Activated CD8-positive, alpha-beta T cell treated with anti-CD3 and anti-CD28 coated beads for 36 hours (primary cell): Measurements from ENCODE around the gene CDRT15. TPM values are rescaled to one million over a fixed set of nuclear protein-coding genes. Genes with fewer than 3 reads are reported as not detected.
"Not testable (repeated sequence)": the region's sequence is repeated elsewhere in the genome, so short reads cannot be mapped to it uniquely, and the experiment has no call there.

Experiments used
- ATAC-seq: fragments of 200-7000 bp; cut with Tn5 transposase; one replicate; pipeline ENCODE4 v1.10.0; 2021; ENCODE audit warnings: mild to moderate bottlenecking, moderate library complexity
- CTCF ChIA-PET: fragments of 350-600 bp; sonication (Branson Sonifier 250); formaldehyde crosslinking; loops from one replicate; lab custom pipeline; 2021; ENCODE audit warnings: antibody characterized with exemption; lab: Charles Lee
- POLR2A ChIA-PET: fragments of 350-600 bp; sonication (Branson Sonifier 250); formaldehyde crosslinking; loops from one replicate; lab custom pipeline; 2021; ENCODE audit warnings: antibody characterized with exemption; lab: Charles Lee
- DNase-seq: peaks from one replicate; pipeline ENCODE4 v3.0.0-alpha.2; 2020
- H3K27ac Mint-ChIP-seq: one replicate; pipeline ENCODE4 v1.8.0; 2021; ENCODE audit warnings: mild to moderate bottlenecking, mixed read lengths
- H3K27me3 Mint-ChIP-seq: one replicate; pipeline ENCODE4 v1.8.0; 2021; ENCODE audit warnings: mixed read lengths
- H3K36me3 Mint-ChIP-seq: one replicate; pipeline ENCODE4 v1.8.0; 2021; ENCODE audit warnings: low read depth, mixed read lengths
- H3K4me1 Mint-ChIP-seq: one replicate; pipeline ENCODE4 v1.8.0; 2021; ENCODE audit warnings: low read depth, mixed read lengths
- H3K4me3 Mint-ChIP-seq: one replicate; pipeline ENCODE4 v1.8.0; 2021; ENCODE audit warnings: mild to moderate bottlenecking, moderate library complexity, mixed read lengths
- H3K9me3 Mint-ChIP-seq: one replicate; pipeline ENCODE4 v1.8.0; 2021; ENCODE audit warnings: mixed read lengths
- intact Hi-C: fragments of 100-400 bp; cut with micrococcal nuclease; formaldehyde crosslinking; loops from one replicate; pipeline ENCODE4 v1.10.0; 2022
- total RNA-seq, 2 experiments: library from RNA; stranded (reverse); gene quantifications; one replicate each; pipeline ENCODE4 v1.2.3, GENCODE V29; 2021
- TF ChIP-seq, protein P1 (sequence below): fragments of 200-600 bp; IDR thresholded peaks from one replicate; pipeline ENCODE4 v1.8.0; 2022; ENCODE audit warnings: antibody characterized with exemption, mild to moderate bottlenecking

CDRT15 gene
- total RNA-seq, result not detected

DNA sequence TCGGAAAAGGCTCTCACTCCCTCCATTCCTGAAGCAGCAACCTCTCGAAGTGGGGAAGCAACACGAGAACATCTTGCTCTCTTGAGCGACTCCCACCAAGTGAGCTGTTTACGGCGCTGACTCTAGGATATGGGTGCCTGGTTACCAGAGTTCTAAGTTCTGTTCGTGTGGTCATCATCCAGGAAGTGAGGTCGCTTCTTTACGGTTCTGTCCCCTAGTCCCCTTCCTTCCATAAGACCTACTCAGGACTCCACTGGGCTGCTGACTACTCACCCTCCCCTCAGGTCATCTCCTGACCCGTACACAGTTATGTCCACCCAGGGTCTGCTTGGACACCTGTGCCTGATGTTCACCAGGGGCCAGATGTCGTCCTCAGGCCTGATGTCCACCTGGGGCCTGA is at the start of gene CDRT15:
Gene CDRT15 (minus strand): TSS at position 101 of the 400 bp plus-strand sequence. CDS start 29 bp downstream, at position 72.
- intact Hi-C loops, POLR2A ChIA-PET, H3K36me3 Mint-ChIP-seq, CTCF ChIA-PET, ATAC-seq, H3K27me3 Mint-ChIP-seq, H3K4me3 Mint-ChIP-seq, H3K9me3 Mint-ChIP-seq, H3K4me1 Mint-ChIP-seq, H3K27ac Mint-ChIP-seq, DNase-seq: not testable (repeated sequence)

DNA sequence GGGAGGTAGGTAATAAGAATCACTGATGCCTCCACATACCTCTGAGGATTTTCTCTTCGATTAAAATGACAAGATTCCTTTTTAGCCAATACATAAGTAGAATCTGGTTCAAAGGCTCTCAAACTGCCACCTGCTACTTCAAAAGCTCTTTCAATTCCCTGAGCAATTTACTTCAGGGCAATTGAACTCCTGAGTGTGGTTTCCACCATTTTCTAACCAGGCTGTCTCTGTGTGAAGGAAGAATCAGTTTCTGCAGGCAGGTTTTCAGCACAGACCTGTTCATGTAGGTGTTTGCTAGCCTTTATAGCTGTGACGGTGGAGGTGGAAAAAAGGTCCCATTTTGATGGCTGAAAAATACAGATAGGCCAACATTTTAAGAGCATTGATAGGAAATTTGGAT is 46.1 kb upstream of the CDRT15 start:
- Mint-ChIP-seq H3K9me3 (no peaks in the 10 kb centered on the region), H3K27ac (no peak overlapping the region), H3K4me3 (no peak overlapping the region), H3K4me1 (no peaks in the 10 kb centered on the region), H3K36me3 (no peaks in the 10 kb centered on the region), H3K27me3 (peaks cover 5% of the 10 kb centered on the region)
- ChIA-PET CTCF (no interaction called here), POLR2A (no interaction called here)
- DNase-seq, result no peak
- ATAC-seq, result no peak
- intact Hi-C loops, result no loop called here
- TF ChIP-seq, protein P1, sequence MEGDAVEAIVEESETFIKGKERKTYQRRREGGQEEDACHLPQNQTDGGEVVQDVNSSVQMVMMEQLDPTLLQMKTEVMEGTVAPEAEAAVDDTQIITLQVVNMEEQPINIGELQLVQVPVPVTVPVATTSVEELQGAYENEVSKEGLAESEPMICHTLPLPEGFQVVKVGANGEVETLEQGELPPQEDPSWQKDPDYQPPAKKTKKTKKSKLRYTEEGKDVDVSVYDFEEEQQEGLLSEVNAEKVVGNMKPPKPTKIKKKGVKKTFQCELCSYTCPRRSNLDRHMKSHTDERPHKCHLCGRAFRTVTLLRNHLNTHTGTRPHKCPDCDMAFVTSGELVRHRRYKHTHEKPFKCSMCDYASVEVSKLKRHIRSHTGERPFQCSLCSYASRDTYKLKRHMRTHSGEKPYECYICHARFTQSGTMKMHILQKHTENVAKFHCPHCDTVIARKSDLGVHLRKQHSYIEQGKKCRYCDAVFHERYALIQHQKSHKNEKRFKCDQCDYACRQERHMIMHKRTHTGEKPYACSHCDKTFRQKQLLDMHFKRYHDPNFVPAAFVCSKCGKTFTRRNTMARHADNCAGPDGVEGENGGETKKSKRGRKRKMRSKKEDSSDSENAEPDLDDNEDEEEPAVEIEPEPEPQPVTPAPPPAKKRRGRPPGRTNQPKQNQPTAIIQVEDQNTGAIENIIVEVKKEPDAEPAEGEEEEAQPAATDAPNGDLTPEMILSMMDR, result no peak

DNA sequence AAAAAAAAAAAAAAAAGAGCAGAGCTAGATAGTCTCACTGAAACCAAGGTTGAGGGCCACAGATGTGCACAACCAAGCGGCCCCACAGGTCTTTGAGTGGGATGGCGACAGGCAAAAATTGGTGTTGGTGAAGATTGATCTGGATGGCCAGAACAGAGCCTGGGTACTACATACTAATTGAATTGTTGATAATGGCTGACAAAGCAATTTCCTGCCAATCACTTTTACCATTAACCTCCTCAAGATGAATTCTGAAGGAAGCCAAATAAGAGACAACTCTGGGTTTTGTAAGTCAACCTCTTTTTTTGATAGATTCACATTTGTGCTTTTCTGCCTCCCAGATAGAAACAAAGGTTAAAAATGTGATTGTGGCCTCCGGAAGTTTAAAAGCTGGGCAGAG is 44.9 kb upstream of the CDRT15 start:
- DNase-seq (no peak), ATAC-seq (no peak)
- peaks cover 6% of the 10 kb centered on the region for H3K27me3 Mint-ChIP-seq
- H3K9me3 Mint-ChIP-seq, result no peaks in the 10 kb centered on the region
- H3K4me3 Mint-ChIP-seq, result no peak overlapping the region
- no peaks in the 10 kb centered on the region for H3K4me1 Mint-ChIP-seq
- CTCF ChIA-PET, result no interaction called here
- TF ChIP-seq, protein P1, result no peak
- H3K27ac Mint-ChIP-seq, result no peak overlapping the region
- no peaks in the 10 kb centered on the region for H3K36me3 Mint-ChIP-seq
- intact Hi-C loops, result no loop called here
- POLR2A ChIA-PET, result no interaction called here

DNA sequence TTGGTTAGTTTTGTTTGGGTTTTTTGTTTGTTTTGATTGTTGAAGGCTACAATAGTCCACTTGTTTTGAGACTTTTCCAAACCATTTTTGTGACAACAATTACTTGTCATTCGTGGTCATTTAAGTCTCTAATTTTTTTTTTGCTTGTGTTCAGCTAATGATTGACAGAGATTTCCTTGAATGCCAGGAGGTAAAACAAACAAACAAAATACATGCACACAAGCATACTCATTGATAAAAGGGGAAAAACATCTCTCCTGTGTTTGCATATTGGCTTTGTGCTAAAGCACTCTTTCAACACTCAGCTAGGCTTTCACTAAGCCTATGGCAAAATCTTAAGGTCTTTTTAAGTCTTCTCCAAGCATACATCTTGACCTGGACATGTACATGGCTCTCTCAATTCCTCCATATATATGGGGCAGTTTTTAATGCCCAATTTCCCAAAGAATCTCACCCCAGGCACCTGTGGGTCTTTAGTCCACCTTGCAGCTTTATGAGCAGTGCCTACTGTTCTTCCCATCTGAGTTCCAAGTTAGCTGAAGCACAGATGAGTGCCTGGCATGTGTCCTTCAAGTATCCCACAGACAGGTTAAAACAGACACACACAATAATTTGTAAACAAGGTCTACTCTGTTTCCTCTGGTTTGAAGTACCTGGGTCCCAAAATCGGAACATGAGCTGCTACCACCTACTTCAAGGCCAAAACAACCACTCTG is 40.0 kb upstream of the CDRT15 start:
- intact Hi-C loops, result no loop called here
- POLR2A ChIA-PET, result interaction anchor here (1.3 kb wide), 1 partner anchor 25 kb away, joined by 3 read pairs; no protein-coding TSS in a partner anchor
- Mint-ChIP-seq H3K27me3 (peaks cover 2% of the 10 kb centered on the region), H3K4me3 (no peak overlapping the region), H3K9me3 (peaks cover 8% of the 10 kb centered on the region), H3K36me3 (no peaks in the 10 kb centered on the region), H3K27ac (no peak overlapping the region), H3K4me1 (no peaks in the 10 kb centered on the region)
- CTCF ChIA-PET, result interaction anchor here (0.9 kb wide), 1 partner anchor 563 kb away, joined by 3 read pairs; no protein-coding TSS in a partner anchor
- no peak for ATAC-seq
- no peak for DNase-seq
- TF ChIP-seq, protein P1, result no peak

DNA sequence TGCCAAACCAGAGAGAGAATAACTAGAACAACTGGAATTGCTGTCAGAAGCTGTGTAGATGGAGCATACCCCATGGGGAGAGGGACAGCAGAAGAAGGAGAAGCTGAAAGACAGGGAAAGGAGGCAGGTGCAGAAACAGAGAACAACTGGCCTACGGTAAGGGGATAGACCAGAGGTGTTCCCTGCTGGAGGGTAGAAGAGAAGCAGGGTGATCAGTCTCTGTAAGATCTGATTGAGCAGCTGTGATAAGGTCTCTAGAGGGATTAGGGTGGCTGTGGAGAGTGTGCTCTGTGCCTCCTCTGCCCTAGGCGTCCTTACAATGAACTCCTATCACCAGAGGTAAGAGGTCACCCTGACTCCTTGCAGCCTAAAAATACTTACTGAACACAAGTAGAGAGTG is 33.8 kb upstream of the CDRT15 start:
- Mint-ChIP-seq H3K36me3 (no peaks in the 10 kb centered on the region), H3K4me1 (no peaks in the 10 kb centered on the region), H3K27me3 (no peaks in the 10 kb centered on the region), H3K4me3 (no peak overlapping the region), H3K9me3 (peaks cover 6% of the 10 kb centered on the region), H3K27ac (no peak overlapping the region)
- POLR2A ChIA-PET, result no interaction called here
- ATAC-seq (no peak), DNase-seq (no peak)
- CTCF ChIA-PET, result no interaction called here
- TF ChIP-seq, protein P1, result no peak
- intact Hi-C loops, result no loop called here
